GM19238 (cell line): Measurements from ENCODE around the gene SNRPB2.

ENCODE experiments used
- DNase-seq: peaks from one replicate; pipeline ENCODE4 v3.0.0; 2011; ENCODE audit warnings: low spot score; ENCODE audit not compliant: insufficient read length

SNRPB2 gene

GRCh38 chr20:16729565-16730460 is at the start of gene SNRPB2:
SNRPB2 (plus strand) TSS chr20:16730026; CDS start chr20:16731703, 1,677 bp downstream.
- peak; percentile 73 for DNase-seq

DNA sequence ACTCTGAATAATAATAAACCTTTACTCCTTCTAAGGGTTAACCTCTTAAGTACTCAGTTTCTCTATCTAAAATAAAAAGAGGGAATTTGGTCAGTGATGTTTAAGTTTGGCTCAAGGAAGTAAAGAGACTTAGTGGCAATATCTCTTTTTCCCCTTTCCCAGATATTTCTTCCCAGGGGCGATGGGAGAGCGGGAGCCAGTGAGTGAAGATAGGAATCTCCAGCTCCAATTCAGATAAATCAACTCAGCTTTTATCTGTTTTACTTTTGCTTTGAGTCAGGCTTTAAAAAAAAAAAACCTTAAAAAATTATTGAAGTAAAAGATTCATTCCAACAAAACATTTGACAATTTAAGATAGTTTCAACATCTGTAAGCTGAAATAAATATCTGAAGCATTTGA is 45.4 kb upstream of the SNRPB2 start:
- DNase-seq = no peak

GRCh38 chr20:16689906-16690305 is 39.9 kb upstream of the SNRPB2 start:
- DNase-seq = no peak

- DNase-seq = no peak
Observed at GRCh38 chr20:16691381-16691780, 38.4 kb upstream of the SNRPB2 start.

DNA sequence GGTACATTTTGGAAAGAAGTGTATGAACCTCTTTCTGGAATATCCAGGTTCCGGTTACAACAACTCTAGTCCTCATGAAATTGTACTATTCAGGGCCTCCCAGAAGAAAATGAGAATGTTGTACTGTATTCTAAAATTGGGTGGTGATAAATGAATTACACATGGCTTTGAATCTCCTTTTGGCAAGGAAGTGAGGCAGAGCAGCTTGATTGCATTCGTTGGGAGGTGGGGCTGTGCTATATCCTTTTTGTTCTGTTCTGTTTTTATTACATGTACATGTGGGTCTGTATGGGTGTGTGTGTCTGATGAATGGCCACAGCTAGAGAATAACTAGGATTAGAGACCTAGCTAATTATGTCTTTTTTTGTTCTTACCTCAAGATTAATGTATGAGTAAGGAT is 37.8 kb upstream of the SNRPB2 start:
- DNase-seq = no peak

- no peak for DNase-seq
Observed at GRCh38 chr20:16692442-16692841, 37.4 kb upstream of the SNRPB2 start.

GRCh38 chr20:16693278-16693677 is 36.5 kb upstream of the SNRPB2 start:
- DNase-seq = no peak

DNA sequence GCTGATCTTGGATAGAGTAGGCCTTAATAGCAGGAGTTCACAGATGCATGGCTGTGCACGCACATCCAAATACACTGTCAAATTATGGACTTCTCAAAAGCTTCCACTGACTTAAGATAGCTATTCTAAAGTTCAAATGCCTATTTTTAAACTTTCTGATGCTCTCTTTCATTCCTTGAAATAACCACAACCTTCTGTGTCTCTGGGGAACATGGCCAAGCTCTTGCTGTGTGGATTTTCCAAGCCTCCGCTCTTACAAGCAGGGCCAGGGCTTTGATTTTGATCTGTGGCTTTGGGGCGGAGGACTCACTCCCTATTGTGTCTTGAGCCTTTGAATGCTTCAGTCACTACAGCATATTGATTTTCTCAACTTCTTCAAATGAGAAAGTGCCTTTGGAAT is 35.7 kb upstream of the SNRPB2 start:
- no peak for DNase-seq

DNA sequence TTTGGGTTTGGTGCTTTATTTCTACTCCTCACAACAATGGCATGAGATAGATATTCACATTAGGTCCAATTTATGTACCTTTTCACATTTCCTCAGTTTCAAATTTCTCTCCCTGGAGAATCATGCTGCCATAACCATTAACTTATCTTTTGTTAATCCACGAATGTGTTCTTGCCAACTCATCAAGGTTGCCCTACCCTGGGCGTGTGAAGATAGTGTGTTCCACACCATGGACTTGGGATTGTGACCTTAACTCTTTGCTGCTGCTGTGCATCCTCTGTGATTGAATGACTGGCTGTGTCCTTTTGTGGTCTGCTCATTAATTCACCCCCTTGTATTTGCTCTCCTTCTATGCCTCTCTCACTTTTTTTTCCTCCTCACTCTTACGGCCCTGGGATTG is 34.2 kb upstream of the SNRPB2 start:
- DNase-seq = no peak

DNA sequence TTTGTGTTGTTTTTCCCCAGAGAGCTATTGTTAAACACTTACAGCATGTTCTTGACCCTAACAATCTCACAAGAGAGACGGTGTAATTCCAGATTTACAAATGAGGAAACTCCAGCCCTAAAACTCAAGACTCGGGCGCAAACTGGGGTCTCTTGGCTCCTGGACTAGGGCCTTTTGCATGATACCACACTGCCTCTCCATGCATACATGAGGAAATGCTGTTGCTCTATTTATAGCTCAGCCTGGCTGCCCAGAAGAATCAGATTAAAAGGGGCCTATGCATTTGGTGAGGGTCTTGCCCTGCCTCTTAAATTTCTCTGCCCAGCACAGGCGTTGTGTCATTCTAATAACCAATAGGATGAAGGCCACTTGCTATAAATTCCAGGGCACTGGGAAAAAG is 30.5 kb upstream of the SNRPB2 start:
- DNase-seq = no peak

GRCh38 chr20:16701296-16701695 is 28.5 kb upstream of the SNRPB2 start:
- no peak for DNase-seq

DNA sequence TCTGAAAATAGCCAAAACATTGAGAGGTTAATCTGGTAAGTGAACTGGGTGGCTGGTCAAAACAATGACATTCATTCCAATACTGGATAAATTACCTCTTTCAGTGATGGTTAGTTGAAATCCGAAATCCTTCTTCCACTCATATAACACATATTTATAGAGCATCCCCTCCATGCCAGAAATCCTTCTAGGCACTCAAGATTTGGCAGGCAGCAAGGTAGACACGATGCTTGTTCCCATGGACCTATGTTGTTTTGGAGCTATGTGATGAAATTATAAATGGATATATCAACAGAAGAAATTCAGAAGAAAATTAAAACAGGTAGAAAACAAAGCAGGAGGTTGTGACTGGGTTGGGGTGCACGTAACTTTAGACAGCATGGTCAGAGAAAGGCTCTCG is 26.3 kb upstream of the SNRPB2 start:
- no peak for DNase-seq

GRCh38 chr20:16707674-16708073 is 22.2 kb upstream of the SNRPB2 start:
- DNase-seq = no peak

DNA sequence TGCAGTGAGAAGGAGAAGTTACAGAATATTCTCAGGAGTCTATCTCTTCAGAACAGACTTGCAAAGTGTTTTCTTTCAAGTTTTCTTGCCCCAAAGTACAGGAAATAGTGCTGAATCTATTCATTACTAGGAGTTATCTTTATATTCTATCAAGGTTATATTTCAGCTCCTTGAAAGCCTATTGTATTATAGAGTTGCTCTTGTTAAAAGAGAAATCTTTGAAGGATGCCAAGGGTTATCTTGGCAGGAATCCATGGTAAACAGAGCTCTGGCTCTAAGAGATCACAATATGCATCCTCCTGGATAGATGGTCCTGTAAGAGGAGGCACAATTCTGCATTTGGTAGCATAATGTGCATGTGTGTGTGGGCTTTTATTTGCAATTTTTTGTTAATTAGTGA is 21.2 kb upstream of the SNRPB2 start:
- no peak for DNase-seq

GRCh38 chr20:16709017-16709416 is 20.8 kb upstream of the SNRPB2 start:
- DNase-seq = no peak

- DNase-seq = no peak
Observed at GRCh38 chr20:16710781-16711180, 19.0 kb upstream of the SNRPB2 start.

GRCh38 chr20:16711661-16712258 is 18.1 kb upstream of the SNRPB2 start:
- no peak for DNase-seq

GRCh38 chr20:16712511-16712947 is 17.3 kb upstream of the SNRPB2 start:
- DNase-seq = no peak

DNA sequence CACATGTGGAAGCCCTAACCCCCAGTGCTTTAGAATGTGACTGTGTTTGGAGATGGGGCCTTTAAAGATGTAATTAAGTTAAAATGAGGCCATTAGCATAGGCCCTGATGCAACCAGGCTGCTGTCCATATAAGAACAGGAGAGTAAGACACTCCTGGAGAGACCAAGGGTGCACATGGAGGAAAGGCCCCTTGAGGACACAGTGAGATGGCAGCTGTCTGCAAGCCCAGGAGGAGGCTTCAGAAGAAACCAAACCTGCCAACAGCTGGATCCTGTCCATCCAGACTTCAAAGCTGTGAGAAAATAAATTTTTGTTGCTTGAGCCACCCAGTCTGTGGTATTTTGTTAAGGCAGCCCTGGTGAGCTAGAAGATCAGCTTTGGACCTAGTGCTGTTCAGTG is 16.8 kb upstream of the SNRPB2 start:
- DNase-seq = no peak

DNA sequence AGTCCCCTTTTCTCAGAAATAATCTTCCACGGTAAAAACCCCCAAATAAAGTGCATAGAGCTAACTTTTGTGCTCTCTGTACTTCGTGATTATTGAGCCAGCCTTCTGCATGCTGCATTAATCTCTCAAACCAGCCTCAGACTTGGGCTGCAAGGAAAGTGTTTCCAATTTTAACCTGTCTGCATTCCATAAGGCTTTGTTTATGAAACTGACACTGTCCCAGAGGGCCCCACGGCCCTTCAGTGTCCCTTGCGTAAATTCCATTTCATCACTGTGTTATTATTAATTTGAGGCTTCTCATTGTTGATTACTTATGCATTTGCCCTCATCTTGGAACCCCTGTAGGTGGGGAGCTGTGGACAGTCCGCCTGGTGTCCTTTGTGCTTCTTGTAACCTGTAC is 15.6 kb upstream of the SNRPB2 start:
- no peak for DNase-seq

DNA sequence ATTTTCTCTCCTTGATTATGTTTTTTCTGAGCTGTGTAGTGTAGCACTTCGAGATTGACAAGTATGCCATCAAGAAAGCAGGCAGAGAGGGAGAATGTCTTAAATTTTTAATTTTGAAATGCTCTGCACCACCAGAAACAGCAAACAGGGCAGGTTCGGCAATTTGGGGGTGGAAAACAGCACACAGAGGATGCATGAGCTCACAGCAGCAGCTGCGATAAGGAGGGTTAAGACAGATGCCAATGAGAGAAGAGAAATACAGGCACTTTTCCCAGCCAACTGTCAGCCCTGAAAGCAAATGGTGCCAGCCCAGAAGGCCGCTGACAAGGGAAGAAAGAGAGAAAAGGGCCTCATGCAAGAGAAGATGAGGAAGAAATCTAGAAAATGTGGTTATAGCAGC is 15.1 kb upstream of the SNRPB2 start:
- DNase-seq = no peak

- no peak for DNase-seq
Observed at GRCh38 chr20:16719421-16719820, 10.4 kb upstream of the SNRPB2 start.

- DNase-seq = no peak
Observed at GRCh38 chr20:16729080-16729479, 746 bp upstream of the SNRPB2 start.
